HepG2 (cell line): ENCODE measurements around the gene PEPD. TPM values are rescaled to one million over a fixed set of nuclear protein-coding genes. Genes with fewer than 3 reads are reported as not detected.

Source experiments
- ARHGAP35 ChIP-seq: sonication (generic); formaldehyde crosslinking; IDR thresholded peaks from 2 replicates; pipeline ENCODE4 v1.9.0; 2022; ENCODE audit warnings: mild to moderate bottlenecking, inconsistent platforms, moderate library complexity, missing genetic modification reagents, borderline replicate concordance
- BORCS8-MEF2B ChIP-seq: sonication (generic); formaldehyde crosslinking; IDR thresholded peaks from 2 replicates; pipeline ENCODE4 v1.8.0; 2022; ENCODE audit warnings: mild to moderate bottlenecking, missing genetic modification reagents
- CREB3 ChIP-seq: sonication (generic); formaldehyde crosslinking; IDR thresholded peaks from 2 replicates; pipeline ENCODE4 v1.5.0; 2020; ENCODE audit warnings: missing genetic modification reagents
- ETS1 ChIP-seq: sonication (generic); formaldehyde crosslinking; IDR thresholded peaks from 2 replicates; pipeline ENCODE4 v1.4.0; 2020; ENCODE audit warnings: missing genetic modification reagents
- HOMEZ ChIP-seq: IDR thresholded peaks from 2 replicates; pipeline ENCODE4 v1.6.1; 2016; ENCODE audit warnings: low read depth
- MLLT10 ChIP-seq: sonication (generic); formaldehyde crosslinking; IDR thresholded peaks from 2 replicates; pipeline ENCODE4 v1.4.0; 2020; ENCODE audit warnings: missing genetic modification reagents
- MYNN ChIP-seq: sonication (generic); formaldehyde crosslinking; IDR thresholded peaks from 2 replicates; pipeline ENCODE4 v1.4.0; 2020; ENCODE audit warnings: mild to moderate bottlenecking, low read depth, missing genetic modification reagents
- NFE2 ChIP-seq: sonication (generic); formaldehyde crosslinking; IDR thresholded peaks from 2 replicates; pipeline ENCODE4 v1.4.0; 2020; ENCODE audit warnings: missing genetic modification reagents
- REST ChIP-seq, 2 experiments: IDR thresholded peaks; 2 replicates each; pipeline ENCODE4 v1.6.1; 2011 to 2012; ENCODE audit warnings: low read length in 2 of 2, borderline replicate concordance in 1 of 2, low read depth in 1 of 2, mild to moderate bottlenecking in 1 of 2, moderate library complexity in 1 of 2
- SALL2 ChIP-seq: sonication (generic); formaldehyde crosslinking; IDR thresholded peaks from 2 replicates; pipeline ENCODE4 v1.8.1; 2023; ENCODE audit warnings: mild to moderate bottlenecking, missing genetic modification reagents, inconsistent platforms
- USF2 ChIP-seq, 2 experiments: sonication (generic) in 1 of 2; formaldehyde crosslinking in 1 of 2; IDR thresholded peaks; 2 replicates each; pipeline versions ENCODE4 v1.5.1 to v1.6.1; 2011 to 2020; ENCODE audit warnings: borderline replicate concordance in 1 of 2, low read depth in 1 of 2, low read length in 1 of 2, mild to moderate bottlenecking in 1 of 2, missing genetic modification reagents in 1 of 2, moderate library complexity in 1 of 2
- ZNF136 ChIP-seq: sonication (generic); formaldehyde crosslinking; IDR thresholded peaks from 2 replicates; pipeline ENCODE4 v1.8.1; 2022; ENCODE audit warnings: low read depth, mild to moderate bottlenecking, moderate library complexity, missing genetic modification reagents
- ZNF20 ChIP-seq: sonication (generic); formaldehyde crosslinking; IDR thresholded peaks from 2 replicates; pipeline ENCODE4 v1.4.0; 2020; ENCODE audit warnings: mild to moderate bottlenecking, moderate library complexity, missing genetic modification reagents
- ZNF260 ChIP-seq: sonication (generic); formaldehyde crosslinking; IDR thresholded peaks from 2 replicates; pipeline ENCODE4 v1.4.0; 2020; ENCODE audit warnings: missing genetic modification reagents, low read depth, mild to moderate bottlenecking, borderline replicate concordance
- ZNF414 ChIP-seq: sonication (generic); formaldehyde crosslinking; IDR thresholded peaks from 2 replicates; pipeline ENCODE4 v1.5.0; 2020; ENCODE audit warnings: missing genetic modification reagents
- ZNF552 ChIP-seq: sonication (generic); formaldehyde crosslinking; IDR thresholded peaks from 2 replicates; pipeline ENCODE4 v1.9.0; 2022; ENCODE audit warnings: missing genetic modification reagents, mild to moderate bottlenecking, borderline replicate concordance
- ZNF629 ChIP-seq: sonication (generic); formaldehyde crosslinking; conservative IDR thresholded peaks from 2 replicates; pipeline ENCODE4 v1.5.0; 2020; ENCODE audit warnings: missing genetic modification reagents
- polyA plus RNA-seq, 8 experiments: library from polyadenylated mRNA; depleted of rRNA in 3 of 8; stranded (reverse) in 7 of 8; unstranded in 1 of 8; fragments of >200 nt; fragmentation: Illumina TruSeq in 4 of 8; extraction: Trizol in 4 of 8; gene quantifications; 2 replicates each; pipeline versions ENCODE4 v1.2.1 to v1.2.3, GENCODE V29; 2011 to 2016; ENCODE audit warnings: low read depth in 4 of 8, missing spikeins in 1 of 8, mixed read lengths in 1 of 8; ENCODE audit not compliant: insufficient read depth in 1 of 8
- total RNA-seq, 5 experiments: library from RNA; depleted of rRNA; stranded (reverse); fragments of >200 nt; fragmentation: Illumina TruSeq; extraction: Trizol; gene quantifications; 2 replicates each; pipeline ENCODE4 v1.2.3, GENCODE V29; 2016; ENCODE audit warnings: low read depth in 1 of 5

The PEPD gene
- total and polyA plus RNA-seq, 2 of the 13 experiments (the other 11 are each of a cell fraction or from before 2014, with no cell fraction given) = 60.7 to 75.1 TPM

- peak; percentile 97 for TF ChIP-seq ETS1 (CRISPR knock-in tag)
- TF ChIP-seq ZNF629 (CRISPR knock-in tag) = no peak
- peak; percentile 98 for TF ChIP-seq BORCS8-MEF2B (CRISPR knock-in tag)
- TF ChIP-seq ZNF414 (CRISPR knock-in tag) = peak; percentile 50; the same call in 1 of the 2 replicates
- peak; percentile 98 for TF ChIP-seq ZNF136 (CRISPR knock-in tag)
- peak; percentile 99 for TF ChIP-seq ZNF552 (CRISPR knock-in tag)
- TF ChIP-seq ARHGAP35 (CRISPR knock-in tag) = peak; percentile 94
- TF ChIP-seq ZNF260 = no peak
- peak; percentile 28; the same call in 1 of the 2 replicates for TF ChIP-seq HOMEZ (CRISPR knock-in tag)
- 0 out of 2 replicates have a peak, but pooled peaks have one; percentile 48 for TF ChIP-seq ZNF20 (CRISPR knock-in tag)
- peak; percentile 84; the same call in 1 of the 2 replicates for TF ChIP-seq MYNN
- peak in 1 of 2 experiments; percentile 36; a peak in 1 of 4 replicates for TF ChIP-seq REST (IDR thresholded peaks at IDR 0.05; ENCODE audit: borderline replicate concordance in 1 of 2, low read depth in 1 of 2, low read length in 2 of 2)
- TF ChIP-seq SALL2 (CRISPR knock-in tag) = peak; percentile 64
- TF ChIP-seq CREB3 (CRISPR knock-in tag) = peak; percentile 92
- no peak; the same call in 1 of the 2 replicates for TF ChIP-seq MLLT10
- TF ChIP-seq NFE2 (CRISPR knock-in tag) = no peak
- TF ChIP-seq USF2 (IDR thresholded peaks at IDR 0.05; ENCODE audit: low read depth, low read length) = peak; percentile 31; the same call in 1 of the 2 replicates
- peak; percentile 86 for TF ChIP-seq USF2 (CRISPR knock-in tag; IDR thresholded peaks at IDR 0.05; ENCODE audit: borderline replicate concordance)
These were observed 118.2 kb downstream of the PEPD start (continued) for GRCh38 chr19:33403221-33403972.
